ENCODE results near the gene INPP4B.
A peak's percentile ranks its signal among the peaks of the same experiment; 100 is the strongest.
"Not testable (repeated sequence)": the region's sequence is repeated elsewhere in the genome, so short reads cannot be mapped to it uniquely, and the experiment has no call there.

Gene INPP4B

GRCh38 chr4:142411993-142412392, 434.1 kb downstream of the INPP4B start:
- no peak for DNase-seq (ENCODE audit: low read depth)

- no peak for DNase-seq (ENCODE audit: low read depth)
These were observed 438.1 kb downstream of the INPP4B start for GRCh38 chr4:142408003-142408441.

- no peak for DNase-seq (ENCODE audit: low read depth)
These were observed 438.5 kb downstream of the INPP4B start for GRCh38 chr4:142407596-142407995.

GRCh38 chr4:142406917-142407501, 439.1 kb downstream of the INPP4B start:
- peak; percentile 20 for DNase-seq (ENCODE audit: low read depth)

GRCh38 chr4:142406499-142406835, 439.6 kb downstream of the INPP4B start:
- DNase-seq (ENCODE audit: low read depth) = no peak

- no peak for DNase-seq (ENCODE audit: low read depth)
These were observed 440.2 kb downstream of the INPP4B start for GRCh38 chr4:142405695-142406498.

GRCh38 chr4:142405021-142405694, 440.9 kb downstream of the INPP4B start:
- DNase-seq (ENCODE audit: low read depth) = peak; percentile 38

GRCh38 chr4:142404191-142404611, 441.9 kb downstream of the INPP4B start:
- DNase-seq (ENCODE audit: low read depth) = no peak

GRCh38 chr4:142402900-142403299, 443.2 kb downstream of the INPP4B start:
- no peak for DNase-seq (ENCODE audit: low read depth)

GRCh38 chr4:142402156-142402555, 443.9 kb downstream of the INPP4B start:
- no peak for DNase-seq (ENCODE audit: low read depth)

GRCh38 chr4:142397364-142397991, 448.6 kb downstream of the INPP4B start:
- not testable (repeated sequence) for DNase-seq (ENCODE audit: low read depth)

- DNase-seq (ENCODE audit: low read depth) = no peak
These were observed 449.8 kb downstream of the INPP4B start for GRCh38 chr4:142396279-142396678.

GRCh38 chr4:142393127-142393526, 453.0 kb downstream of the INPP4B start:
- DNase-seq (ENCODE audit: low read depth) = no peak

- no peak for DNase-seq (ENCODE audit: low read depth)
These were observed 459.2 kb downstream of the INPP4B start for GRCh38 chr4:142386856-142387255.

- no peak for DNase-seq (ENCODE audit: low read depth)
These were observed 459.7 kb downstream of the INPP4B start for GRCh38 chr4:142386449-142386848.

- DNase-seq (ENCODE audit: low read depth) = no peak
These were observed 462.2 kb downstream of the INPP4B start for GRCh38 chr4:142383800-142384470.

GRCh38 chr4:142383354-142383753, 462.7 kb downstream of the INPP4B start:
- no peak for DNase-seq (ENCODE audit: low read depth)

GRCh38 chr4:142380052-142380602, 466.0 kb downstream of the INPP4B start:
- no peak for DNase-seq (ENCODE audit: low read depth)

- no peak for DNase-seq (ENCODE audit: low read depth)
These were observed 466.6 kb downstream of the INPP4B start for GRCh38 chr4:142379277-142380051.

GRCh38 chr4:142378179-142378578, 467.9 kb downstream of the INPP4B start:
- no peak for DNase-seq (ENCODE audit: low read depth)

All from T-helper 22 cell (primary cell).